ENCODE results near the gene ZNF423.

DNA sequence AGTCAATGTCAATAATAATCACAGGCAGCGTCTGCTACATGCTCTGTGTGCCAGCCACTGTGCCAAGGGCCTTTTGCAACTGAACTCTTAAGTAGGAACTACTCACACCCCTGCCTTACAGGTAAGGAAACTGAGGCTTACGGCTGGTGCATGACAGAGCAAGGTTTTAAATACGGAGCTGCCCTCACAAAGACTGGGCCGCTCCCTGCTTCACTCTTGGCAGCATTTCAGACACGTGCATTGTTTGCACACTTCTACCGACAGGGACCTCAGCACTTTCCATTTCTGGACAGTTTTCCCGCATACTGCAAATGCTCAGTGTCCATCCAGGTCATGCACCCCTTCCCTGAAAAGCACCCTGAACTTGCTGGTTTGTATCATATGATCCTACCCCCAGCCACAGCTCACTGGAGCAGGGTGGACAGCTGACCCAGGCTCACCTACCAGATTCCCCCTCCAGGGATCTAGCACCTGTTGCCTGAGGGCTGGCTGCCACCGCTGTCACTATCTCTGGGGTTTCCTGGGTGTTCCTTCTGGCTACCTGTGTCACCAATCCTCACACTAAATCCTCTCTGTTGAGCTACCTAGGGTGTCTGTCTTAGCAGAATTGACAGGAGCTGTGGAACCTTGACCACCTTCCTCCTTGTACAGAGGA is 339.4 kb downstream of the ZNF423 start:
- TF ChIP-seq RAD21 (conservative IDR thresholded peaks at IDR 0.05) (no peak), TAF1 (IDR thresholded peaks at IDR 0.05; ENCODE audit: low read depth) (no peak), POLR2AphosphoS5 (IDR thresholded peaks at IDR 0.05) (no peak), EZH2 (IDR thresholded peaks at IDR 0.05; ENCODE audit: borderline replicate concordance, insufficient read depth, low read length, poor library complexity, severe bottlenecking) (no peak)
- TF ChIP-seq, protein P1, sequence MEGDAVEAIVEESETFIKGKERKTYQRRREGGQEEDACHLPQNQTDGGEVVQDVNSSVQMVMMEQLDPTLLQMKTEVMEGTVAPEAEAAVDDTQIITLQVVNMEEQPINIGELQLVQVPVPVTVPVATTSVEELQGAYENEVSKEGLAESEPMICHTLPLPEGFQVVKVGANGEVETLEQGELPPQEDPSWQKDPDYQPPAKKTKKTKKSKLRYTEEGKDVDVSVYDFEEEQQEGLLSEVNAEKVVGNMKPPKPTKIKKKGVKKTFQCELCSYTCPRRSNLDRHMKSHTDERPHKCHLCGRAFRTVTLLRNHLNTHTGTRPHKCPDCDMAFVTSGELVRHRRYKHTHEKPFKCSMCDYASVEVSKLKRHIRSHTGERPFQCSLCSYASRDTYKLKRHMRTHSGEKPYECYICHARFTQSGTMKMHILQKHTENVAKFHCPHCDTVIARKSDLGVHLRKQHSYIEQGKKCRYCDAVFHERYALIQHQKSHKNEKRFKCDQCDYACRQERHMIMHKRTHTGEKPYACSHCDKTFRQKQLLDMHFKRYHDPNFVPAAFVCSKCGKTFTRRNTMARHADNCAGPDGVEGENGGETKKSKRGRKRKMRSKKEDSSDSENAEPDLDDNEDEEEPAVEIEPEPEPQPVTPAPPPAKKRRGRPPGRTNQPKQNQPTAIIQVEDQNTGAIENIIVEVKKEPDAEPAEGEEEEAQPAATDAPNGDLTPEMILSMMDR (IDR thresholded peaks at IDR 0.05; ENCODE audit: poor library complexity, severe bottlenecking) = no peak
- TF ChIP-seq, protein P2, sequence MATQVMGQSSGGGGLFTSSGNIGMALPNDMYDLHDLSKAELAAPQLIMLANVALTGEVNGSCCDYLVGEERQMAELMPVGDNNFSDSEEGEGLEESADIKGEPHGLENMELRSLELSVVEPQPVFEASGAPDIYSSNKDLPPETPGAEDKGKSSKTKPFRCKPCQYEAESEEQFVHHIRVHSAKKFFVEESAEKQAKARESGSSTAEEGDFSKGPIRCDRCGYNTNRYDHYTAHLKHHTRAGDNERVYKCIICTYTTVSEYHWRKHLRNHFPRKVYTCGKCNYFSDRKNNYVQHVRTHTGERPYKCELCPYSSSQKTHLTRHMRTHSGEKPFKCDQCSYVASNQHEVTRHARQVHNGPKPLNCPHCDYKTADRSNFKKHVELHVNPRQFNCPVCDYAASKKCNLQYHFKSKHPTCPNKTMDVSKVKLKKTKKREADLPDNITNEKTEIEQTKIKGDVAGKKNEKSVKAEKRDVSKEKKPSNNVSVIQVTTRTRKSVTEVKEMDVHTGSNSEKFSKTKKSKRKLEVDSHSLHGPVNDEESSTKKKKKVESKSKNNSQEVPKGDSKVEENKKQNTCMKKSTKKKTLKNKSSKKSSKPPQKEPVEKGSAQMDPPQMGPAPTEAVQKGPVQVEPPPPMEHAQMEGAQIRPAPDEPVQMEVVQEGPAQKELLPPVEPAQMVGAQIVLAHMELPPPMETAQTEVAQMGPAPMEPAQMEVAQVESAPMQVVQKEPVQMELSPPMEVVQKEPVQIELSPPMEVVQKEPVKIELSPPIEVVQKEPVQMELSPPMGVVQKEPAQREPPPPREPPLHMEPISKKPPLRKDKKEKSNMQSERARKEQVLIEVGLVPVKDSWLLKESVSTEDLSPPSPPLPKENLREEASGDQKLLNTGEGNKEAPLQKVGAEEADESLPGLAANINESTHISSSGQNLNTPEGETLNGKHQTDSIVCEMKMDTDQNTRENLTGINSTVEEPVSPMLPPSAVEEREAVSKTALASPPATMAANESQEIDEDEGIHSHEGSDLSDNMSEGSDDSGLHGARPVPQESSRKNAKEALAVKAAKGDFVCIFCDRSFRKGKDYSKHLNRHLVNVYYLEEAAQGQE (IDR thresholded peaks at IDR 0.05; ENCODE audit: borderline replicate concordance) = no peak
